IPS DF 4.7 (cell line): ENCODE results near the gene WNT5A.

ENCODE experiments used
- DNase-seq: peaks from one replicate; pipeline ENCODE4 v3.0.0-alpha.2; 2013; ENCODE audit warnings: low spot score; ENCODE audit errors: extremely low read depth

Gene WNT5A

DNA sequence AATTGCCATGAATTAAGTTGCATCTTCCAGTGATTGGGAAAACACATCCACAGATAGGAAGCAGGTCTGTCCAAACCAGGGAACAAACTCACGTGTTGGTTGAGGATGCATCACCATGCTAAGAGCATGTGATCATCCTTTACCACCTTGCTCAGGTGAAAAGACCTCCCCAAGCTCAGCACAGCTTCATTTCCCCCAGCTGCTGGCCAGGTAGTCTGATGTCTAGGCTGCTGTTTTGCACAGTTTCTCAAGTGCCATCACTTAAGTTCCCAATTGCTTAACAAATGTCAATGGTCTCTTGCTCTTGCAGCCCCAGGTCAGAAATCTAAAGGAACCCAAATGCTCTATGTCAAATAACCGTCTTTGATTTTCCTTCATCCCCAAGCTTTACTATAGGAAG lies 34.2 kb downstream of the WNT5A start:
- no peak for DNase-seq

DNA sequence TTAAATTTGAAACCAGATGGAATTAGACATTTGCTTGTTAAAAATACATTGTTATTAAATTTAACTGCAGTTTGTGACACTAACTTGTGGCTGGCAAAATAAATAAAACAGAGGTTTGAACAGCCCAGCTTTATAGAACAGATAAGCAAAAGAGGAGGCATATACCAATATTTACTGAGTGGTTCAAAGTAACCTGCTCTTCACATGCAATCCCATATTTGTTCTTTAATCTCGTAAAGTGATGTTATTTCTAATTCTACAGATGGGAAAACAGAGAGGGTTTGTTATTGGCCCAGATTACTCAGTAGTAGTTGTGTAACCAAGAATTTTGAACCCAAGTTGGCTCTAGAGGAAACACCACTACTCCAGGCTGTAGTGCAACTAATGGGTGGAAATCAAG lies 37.6 kb downstream of the WNT5A start:
- no peak for DNase-seq

DNA sequence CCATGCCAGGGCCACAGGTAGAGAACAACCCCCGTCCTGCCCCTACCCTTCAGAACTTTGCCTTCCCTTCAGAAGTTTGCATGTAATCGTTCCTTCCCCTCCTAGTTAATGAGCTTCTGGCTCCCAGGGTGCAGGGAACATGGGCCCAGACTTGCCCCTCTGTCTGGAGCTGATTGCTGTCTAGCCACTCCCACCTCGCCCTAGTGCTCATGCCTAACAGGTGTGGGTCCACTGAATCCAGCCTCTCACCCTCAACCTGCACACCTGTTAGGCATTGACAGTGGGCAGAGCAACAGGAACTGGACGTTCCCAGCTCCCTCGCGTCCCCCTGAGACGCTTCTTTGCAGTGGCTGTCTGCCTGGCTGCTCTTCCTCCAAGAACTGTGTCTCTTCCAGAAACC lies 40.3 kb downstream of the WNT5A start:
- DNase-seq, result no peak

DNA sequence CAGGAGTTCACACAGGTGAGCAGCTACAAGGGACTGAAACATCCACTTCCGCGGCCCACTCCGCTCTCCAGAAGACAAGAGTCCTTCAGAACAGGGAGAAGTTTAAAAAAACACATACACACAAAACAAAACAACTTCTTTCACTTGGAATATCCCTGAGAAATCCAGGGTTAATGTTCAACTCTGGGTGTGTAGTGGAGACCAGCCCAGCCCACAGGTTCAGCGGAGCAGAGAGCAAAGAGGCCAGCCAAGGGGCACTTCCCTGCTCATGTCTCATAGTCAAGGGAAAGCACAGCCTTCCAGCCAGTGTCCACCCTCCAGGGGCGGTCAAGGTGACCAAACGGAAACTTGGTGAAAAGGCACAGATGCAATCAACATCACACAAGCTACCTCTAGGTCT lies 41.6 kb downstream of the WNT5A start:
- no peak for DNase-seq

DNA sequence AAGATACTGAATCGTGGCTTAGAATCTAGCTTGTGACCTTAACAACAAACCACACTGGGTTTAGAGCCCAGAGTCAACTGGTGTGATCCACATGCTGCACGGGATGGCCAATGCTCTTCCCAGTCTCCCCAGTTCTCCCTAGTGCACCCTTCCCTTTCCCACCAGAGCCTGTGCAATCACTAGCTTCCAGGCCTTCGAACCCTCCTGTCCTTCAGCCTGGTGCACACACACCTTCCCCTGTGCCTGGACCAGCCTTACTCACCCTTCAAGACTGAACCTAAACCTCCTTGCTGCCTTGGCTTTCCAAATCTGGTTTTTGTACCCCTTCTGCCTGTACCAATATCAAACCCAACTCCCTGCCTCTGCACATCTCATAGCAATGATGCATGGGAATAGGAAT lies 43.8 kb downstream of the WNT5A start:
- DNase-seq, result no peak

DNA sequence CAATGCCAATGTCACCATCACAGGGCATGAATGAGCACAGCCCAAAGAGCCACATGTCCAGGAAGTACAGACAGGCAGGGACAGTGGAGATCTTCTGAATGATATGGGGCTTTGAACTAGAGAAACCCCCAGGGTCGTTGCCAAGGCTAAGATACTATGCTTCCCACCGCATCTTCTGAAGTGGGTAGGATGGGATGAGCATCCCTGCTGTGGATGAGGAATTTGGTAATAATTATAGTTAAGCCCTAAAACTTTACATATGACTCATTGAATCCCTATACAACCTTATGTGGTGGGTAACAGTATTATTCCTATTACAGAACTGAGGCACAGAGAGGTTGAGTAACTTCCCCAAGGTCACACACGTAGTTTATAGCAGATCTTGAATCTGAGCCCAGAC lies 44.2 kb downstream of the WNT5A start:
- DNase-seq, result no peak

DNA sequence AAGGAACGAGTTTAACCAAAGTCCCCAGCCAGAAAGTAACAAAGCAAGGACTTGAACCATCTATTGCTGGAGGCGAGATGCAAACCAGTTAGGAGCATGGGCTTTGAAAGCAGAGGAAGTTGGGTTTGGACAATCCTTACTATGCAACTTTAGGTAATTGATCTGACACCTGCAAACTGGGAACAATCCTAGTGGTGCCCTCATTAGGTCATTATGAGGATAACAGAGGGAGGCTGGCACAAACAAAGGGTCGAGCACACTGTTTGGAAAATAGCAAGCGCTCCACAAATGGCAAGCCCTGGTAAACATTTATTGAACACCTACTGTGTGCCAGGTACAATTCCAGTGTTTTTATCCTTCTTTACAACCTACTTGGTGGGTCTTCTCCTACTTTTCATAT lies 45.6 kb downstream of the WNT5A start:
- no peak for DNase-seq

DNA sequence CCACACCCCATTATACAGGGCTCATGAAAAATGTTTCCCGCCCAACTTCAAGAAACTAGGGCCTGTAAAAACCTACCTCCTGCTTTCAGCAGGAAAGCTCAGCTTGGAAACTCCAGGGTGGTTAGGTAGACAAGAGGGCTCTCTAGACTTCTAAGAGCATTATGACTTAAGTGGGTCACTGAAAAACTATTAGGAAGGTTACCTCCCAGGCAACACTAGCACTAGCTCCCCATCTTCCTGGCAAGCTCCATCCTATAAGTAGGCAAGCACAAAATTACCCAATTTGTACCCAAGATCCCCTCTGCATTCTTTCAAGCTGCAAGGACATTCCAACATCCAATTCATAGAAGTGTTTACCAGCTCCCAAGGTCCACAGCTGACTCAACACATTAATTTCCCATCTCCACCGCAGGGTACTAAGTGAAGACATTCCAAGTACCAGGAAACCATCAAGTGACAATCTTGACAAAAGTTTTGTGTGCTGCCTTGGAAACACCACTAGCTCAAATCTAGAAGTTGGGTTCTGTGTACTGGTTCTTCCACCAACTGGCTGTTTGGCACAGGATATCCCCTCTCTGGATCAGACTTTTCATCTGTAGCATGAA lies 46.9 kb downstream of the WNT5A start:
- no peak for DNase-seq

DNA sequence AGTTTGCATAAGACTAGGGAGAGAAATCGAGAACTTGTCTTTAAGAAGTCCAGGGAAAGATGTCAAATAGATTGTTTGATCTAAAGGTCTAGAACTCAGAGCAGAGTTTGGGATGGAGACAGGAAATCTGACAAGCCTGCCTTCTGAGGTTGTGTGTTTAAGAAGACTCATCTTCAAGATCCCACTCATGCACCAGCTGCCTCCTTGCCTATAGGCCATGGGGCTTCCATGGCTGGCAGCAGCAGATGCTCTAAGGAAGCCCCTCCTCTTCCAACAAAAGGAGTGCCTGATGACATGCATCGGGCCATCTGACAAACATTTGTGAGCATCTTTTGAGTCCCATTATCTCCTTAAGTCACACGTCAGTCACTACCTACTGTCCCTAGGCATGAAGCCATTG lies 47.4 kb downstream of the WNT5A start:
- DNase-seq, result no peak

DNA sequence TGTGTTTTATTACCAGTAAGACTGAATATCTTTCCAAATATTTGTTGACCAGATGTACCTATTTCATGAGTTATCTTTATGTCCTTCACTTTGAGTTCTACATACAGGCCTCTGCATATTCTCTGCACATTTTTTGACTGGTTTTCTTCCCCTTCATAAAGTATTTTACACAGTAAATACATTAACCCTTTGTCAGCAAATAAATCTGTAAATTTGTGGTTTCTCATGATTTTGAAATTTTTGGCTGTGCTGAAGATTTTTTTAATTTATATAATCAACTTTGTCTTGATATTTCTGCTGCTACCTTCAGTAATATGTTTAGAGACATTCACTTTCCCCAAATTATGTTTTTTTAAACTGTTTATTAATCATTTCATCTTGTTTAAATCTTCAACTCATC lies 50.5 kb downstream of the WNT5A start:
- DNase-seq, result no peak

DNA sequence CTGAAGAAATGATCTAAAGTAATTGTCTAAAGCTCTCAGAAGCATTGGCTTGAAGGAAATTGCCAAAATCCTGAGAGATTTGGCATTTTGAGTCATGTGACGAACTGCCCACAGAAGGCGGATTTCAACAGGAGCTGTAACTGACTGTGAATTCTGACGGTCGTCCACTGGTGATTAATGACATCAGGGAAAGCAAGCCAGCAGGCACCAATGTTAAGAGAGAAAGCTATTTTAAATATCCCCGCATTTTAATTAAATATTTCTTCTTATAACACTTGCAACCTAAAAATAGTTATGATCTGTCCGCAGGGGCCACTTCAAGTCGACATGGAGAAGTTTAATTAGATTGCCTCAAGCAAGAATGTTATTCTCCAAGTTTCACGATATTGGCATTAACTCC lies 51.6 kb downstream of the WNT5A start:
- no peak for DNase-seq

DNA sequence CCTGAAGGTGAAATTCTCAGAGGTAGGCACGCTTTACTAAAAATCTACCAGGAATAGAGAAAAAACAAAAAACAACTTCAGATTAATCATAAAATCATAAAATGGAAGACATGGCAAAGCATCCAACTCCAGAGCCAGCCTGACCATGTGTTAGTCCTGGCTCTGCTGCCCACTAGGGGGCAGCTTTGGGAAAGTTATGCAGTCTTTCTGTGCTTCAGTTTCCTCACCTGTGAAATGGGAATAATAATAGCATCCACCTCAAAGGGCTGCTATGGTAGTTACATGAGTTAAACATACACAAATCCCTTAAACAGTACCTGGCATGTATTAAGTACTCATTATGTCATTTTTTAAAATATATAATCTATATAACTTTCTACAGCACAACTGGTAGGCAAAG lies 52.3 kb downstream of the WNT5A start:
- peak; percentile 16 for DNase-seq

DNA sequence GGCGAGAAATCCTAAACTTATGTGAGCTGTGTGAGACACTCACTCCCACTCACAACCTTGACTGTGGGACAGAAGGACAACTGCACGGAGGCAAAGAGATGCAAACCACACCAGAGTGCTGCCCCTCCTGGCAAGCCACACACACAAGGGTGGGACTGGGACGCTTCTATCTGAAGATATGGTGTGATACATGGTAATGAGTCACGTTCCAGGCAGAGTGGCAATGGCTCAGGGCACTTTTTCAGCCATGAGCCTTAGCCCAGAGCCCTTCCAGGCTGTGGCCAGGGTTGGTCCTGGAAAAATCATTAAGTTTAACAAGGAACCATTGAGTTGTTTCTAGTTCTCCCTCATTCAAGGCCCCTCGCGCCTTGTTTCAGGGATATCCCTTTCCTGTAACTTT lies 56.1 kb downstream of the WNT5A start:
- no peak for DNase-seq

DNA sequence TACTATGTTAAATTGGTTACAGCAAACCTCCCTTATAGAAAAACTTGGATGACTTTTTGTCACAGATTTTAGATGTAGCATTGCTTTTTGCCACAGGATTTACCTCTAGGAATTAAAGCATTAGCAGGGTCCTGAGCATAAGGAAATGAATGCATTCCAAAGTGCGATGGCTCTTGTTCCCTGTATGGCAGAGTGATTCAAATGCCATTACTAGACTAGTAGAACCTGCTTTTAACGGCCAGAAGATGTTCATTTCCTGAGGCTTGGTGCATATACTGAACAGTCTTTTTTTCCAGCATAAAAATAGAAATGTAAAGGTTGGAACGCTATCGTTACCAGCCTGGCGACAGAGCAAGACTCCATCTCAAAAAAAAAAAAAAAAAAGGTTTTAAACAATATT lies 59.4 kb downstream of the WNT5A start:
- no peak for DNase-seq

DNA sequence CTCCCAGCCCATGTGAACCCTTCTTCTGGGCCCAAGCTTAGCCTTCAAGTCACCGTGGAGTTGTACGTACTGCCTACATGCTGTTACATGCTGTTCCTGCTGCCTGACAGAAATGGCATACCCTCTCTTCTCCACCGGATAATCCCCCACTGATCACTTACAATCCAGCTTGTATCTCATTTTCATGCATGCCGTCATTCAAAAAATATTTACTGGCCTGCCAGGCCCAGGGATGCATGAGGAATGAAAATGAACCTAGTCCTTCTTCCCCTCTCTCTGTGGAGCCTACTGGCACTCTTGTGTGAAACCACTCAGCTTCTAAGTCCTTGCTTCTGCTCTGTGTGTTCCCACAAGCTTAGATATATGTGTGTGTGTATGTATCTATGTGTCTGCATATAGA lies 60.6 kb downstream of the WNT5A start:
- no peak for DNase-seq

DNA sequence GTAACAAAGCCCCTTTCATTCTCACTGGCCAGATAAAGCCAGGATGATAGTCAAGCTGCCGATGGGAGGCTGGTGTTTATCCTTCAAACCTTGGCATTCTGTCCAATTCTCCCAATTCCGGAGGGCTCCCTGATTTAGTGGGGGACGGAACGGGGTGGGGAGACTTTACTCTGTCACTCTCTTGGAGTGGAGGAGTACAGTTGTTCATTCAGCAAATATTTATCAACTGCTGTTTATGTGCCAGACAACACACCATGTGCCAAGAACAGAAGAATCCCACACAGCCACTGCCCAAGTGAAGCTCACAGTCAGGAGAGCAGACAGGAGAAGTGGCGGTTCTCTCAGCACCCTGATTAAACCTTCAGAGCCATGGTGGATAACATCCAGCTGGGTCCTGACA lies 63.3 kb downstream of the WNT5A start:
- DNase-seq, result no peak

DNA sequence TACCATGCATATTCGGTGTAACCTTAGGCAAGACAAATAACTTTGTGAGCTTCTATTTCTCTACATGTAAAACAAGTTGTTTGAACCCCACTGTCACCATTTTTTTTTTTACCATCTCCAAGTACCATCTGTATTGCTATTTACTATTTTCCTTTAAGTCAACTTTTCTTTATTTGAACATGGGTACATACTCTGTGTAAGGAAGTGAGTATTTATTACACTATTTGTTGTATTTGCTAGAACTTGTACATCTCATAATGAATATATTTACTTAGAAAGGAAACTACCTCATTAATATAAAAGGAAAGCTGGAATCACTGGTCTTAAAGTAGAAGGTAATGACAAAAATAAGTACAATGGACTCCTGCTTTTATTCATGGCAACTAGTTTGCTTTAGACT lies 69.9 kb downstream of the WNT5A start:
- DNase-seq, result no peak

DNA sequence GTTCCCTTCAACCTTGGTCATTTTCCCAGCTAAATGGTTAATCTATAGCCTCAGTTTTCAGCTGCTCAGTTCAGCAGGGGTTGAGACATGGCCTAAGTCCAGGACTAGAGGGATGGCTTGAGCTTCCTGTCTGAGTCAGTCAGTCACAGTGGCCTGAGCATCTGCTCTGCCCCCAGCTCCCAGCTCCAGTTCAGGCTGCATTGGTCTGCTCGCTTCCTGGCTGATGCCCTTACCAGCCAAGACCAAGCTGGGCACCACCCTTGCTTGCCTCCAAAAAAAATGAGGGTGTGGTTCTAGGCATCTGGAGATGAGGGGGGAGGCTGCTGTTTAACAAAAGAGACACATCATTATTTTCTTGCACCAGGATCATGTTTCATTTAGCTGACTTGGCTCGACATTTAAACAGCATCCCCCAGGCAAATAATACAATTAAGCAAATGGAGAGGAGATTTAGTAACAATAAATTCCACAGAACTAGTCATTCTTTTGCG lies 70.7 kb downstream of the WNT5A start:
- DNase-seq, result no peak
